ENCODE data around the gene TAS1R3. TPM values are rescaled to one million over a fixed set of nuclear protein-coding genes. Genes with fewer than 3 reads are reported as not detected.

TAS1R3 gene
- total RNA-seq, 2 donors from 2014 or later: 0.24 to 0.57 TPM

DNA sequence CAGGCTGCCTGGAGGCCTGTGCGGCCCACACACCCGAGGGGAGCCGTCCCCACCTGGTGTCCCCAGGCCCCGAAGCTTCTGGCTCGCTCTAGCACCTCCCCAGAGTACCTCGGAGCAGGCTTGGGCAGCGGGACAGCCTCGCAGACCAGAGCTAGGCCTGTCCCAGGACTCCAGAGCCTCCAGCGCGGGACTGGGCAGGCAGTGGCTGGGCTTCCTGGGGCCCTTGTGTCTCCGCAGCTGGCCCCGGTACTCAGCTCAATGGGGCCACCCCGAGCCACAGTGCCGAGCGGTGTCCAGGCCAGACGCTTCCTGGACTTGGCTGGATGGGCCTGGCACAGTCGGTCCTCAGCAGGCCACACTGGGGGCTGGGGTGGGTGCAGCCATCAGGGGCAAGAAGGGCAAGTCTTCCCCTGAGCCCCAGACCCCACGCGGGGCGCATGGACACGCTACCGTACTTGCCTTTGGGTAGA lies 45.9 kb upstream of the TAS1R3 start:
- H3K4me3 ChIP-seq: no peak overlapping the region
- intact Hi-C loops (cut with DNase I): no loop called here
- no peak for DNase-seq

DNA sequence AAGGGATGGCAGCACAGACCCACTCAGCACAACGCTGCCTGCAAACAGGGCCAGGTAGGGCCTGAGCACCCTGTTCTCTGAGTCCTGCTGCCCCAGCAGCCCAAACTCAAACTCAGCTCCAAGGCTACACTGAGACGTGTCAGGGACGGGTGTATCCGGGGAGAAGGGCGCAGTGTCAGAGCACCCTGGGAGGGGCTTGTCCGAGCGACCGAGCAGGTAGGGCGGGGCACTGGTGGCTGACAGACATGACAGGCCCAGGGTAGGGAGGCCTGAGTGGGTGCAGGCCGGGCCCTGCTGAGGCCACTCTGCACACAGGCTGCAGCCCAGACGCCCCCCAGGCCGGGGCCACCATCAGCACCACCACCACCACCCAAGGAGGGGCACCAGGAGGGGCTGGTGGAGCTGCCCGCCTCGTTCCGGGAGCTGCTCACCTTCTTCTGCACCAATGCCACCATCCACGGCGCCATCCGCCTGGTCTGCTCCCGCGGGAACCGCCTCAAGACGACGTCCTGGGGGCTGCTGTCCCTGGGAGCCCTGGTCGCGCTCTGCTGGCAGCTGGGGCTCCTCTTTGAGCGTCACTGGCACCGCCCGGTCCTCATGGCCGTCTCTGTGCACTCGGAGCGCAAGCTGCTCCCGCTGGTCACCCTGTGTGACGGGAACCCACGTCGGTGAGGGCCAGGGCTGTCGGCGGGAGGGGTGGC lies 45.3 kb upstream of the TAS1R3 start:
- Histone ChIP-seq H3K9me3 (no peaks in the 10 kb centered on the region), H3K9ac (ENCODE audit: low read depth in 2 of 2, low read length in 2 of 2) (peak overlapping the region in 1 of 2 donors; percentile 34), H3K4me1 (peaks cover 13% of the 10 kb centered on the region), H3K27ac (no peak overlapping the region), H3K27me3 (peaks cover 21% of the 10 kb centered on the region), H3K4me3 (no peak overlapping the region), H3K36me3 (no peaks in the 10 kb centered on the region)
- intact Hi-C loops (cut with DNase I): no loop called here
- no peak for DNase-seq
- TF ChIP-seq, protein P1, sequence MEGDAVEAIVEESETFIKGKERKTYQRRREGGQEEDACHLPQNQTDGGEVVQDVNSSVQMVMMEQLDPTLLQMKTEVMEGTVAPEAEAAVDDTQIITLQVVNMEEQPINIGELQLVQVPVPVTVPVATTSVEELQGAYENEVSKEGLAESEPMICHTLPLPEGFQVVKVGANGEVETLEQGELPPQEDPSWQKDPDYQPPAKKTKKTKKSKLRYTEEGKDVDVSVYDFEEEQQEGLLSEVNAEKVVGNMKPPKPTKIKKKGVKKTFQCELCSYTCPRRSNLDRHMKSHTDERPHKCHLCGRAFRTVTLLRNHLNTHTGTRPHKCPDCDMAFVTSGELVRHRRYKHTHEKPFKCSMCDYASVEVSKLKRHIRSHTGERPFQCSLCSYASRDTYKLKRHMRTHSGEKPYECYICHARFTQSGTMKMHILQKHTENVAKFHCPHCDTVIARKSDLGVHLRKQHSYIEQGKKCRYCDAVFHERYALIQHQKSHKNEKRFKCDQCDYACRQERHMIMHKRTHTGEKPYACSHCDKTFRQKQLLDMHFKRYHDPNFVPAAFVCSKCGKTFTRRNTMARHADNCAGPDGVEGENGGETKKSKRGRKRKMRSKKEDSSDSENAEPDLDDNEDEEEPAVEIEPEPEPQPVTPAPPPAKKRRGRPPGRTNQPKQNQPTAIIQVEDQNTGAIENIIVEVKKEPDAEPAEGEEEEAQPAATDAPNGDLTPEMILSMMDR (IDR thresholded peaks at IDR 0.05): no peak

More for the DNA sequence above, 45.9 kb upstream of the TAS1R3 start:
- H3K36me3 ChIP-seq: no peaks in the 10 kb centered on the region
- H3K27me3 ChIP-seq: peaks cover 21% of the 10 kb centered on the region
- TF ChIP-seq, protein P1 (IDR thresholded peaks at IDR 0.05): no peak
- H3K4me1 ChIP-seq: peaks cover 13% of the 10 kb centered on the region
- peak overlapping the region in 1 of 2 donors; percentile 34 for H3K9ac ChIP-seq (ENCODE audit: low read depth in 2 of 2, low read length in 2 of 2)
- no peaks in the 10 kb centered on the region for H3K9me3 ChIP-seq
- no peak overlapping the region for H3K27ac ChIP-seq

DNA sequence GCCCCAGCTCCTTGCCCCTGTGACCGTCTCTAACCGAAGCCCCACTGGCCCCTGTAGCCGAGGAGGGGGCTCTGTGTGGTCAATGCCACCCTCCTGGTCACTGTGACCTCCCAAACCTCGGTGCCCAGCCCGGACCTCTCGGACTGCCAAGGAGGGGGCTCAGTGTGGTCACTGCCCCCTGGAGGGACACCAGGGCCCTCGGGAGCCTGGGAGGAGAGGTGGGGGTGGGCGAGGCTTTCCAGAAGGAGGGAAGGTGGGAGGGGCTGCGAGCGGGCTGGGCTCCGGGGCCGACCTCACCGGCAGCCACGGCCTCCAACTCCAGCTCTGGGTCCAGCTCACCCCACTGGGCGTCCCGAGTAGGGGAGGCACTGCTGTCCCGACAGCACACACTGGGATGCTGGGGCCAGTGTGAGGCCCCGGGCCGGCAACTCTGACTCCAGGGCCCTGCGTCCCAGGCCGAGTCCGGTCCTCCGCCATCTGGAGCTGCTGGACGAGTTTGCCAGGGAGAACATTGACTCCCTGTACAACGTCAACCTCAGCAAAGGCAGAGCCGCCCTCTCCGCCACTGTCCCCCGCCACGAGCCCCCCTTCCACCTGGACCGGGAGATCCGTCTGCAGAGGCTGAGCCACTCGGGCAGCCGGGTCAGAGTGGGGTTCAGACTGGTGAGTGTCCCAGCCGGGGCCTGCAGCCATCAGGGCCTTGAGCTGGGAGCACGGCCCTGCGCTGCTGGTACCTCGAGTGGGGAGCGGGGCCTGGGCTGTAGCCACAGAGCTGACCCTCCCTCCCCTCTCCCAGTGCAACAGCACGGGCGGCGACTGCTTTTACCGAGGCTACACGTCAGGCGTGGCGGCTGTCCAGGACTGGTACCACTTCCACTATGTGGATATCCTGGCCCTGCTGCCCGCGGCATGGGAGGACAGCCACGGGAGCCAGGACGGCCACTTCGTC lies 44.5 kb upstream of the TAS1R3 start:
- Histone ChIP-seq H3K27me3 (peaks cover 21% of the 10 kb centered on the region), H3K9me3 (no peaks in the 10 kb centered on the region), H3K9ac (ENCODE audit: low read depth in 2 of 2, low read length in 2 of 2) (no peak overlapping the region), H3K36me3 (no peaks in the 10 kb centered on the region), H3K4me1 (peaks cover 20% of the 10 kb centered on the region), H3K4me3 (no peak overlapping the region), H3K27ac (no peak overlapping the region)
- TF ChIP-seq, protein P1 (IDR thresholded peaks at IDR 0.05): no peak
- intact Hi-C loops (cut with DNase I): no loop called here
- no peak for DNase-seq

DNA sequence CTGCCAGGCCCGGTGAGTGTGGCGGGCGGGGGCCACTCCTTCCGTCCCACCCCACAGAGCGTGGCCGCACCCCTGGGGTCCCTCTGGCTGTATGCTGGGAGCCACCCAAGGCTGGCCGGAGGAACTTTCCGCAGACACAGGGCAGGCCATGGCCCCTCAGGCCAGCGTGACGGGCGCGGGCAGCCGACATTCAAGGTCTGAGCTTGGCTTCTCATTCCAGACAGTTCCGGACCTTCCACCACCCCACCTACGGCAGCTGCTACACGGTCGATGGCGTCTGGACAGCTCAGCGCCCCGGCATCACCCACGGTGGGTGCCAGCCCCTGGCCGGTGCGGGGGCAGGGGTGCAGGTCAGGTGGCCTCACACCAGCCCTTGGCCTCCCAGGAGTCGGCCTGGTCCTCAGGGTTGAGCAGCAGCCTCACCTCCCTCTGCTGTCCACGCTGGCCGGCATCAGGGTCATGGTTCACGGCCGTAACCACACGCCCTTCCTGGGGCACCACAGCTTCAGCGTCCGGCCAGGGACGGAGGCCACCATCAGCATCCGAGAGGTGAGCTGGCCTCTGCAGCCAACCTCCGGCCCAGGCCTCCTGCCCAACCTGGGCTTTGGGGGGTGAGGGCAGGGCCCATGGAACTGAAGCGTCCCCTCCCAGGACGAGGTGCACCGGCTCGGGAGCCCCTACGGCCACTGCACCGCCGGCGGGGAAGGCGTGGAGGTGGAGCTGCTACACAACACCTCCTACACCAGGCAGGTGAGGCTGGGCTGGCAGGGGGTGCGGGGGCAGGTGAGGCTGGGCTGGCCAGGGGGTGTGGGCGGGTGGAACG lies 43.6 kb upstream of the TAS1R3 start:
- H3K4me3 ChIP-seq: no peak overlapping the region
- no peak for DNase-seq
- TF ChIP-seq, protein P1 (IDR thresholded peaks at IDR 0.05): no peak
- intact Hi-C loops (cut with DNase I): no loop called here
- no peak overlapping the region for H3K27ac ChIP-seq
- peaks cover 21% of the 10 kb centered on the region for H3K27me3 ChIP-seq
- H3K4me1 ChIP-seq: peaks cover 14% of the 10 kb centered on the region
- no peak overlapping the region for H3K9ac ChIP-seq (ENCODE audit: low read depth in 2 of 2, low read length in 2 of 2)
- H3K9me3 ChIP-seq: no peaks in the 10 kb centered on the region
- no peaks in the 10 kb centered on the region for H3K36me3 ChIP-seq
